H9 (cell line): Measurements from ENCODE around the gene MVP. TPM values are rescaled to one million over a fixed set of nuclear protein-coding genes. Genes with fewer than 3 reads are reported as not detected.

Experiments used
- DNase-seq: peaks from one replicate; pipeline ENCODE4 v3.0.0-alpha.2; 2017
- H2AFZ ChIP-seq: one replicate; pipeline ENCODE4 v1.6.1; 2013; ENCODE audit warnings: mild to moderate bottlenecking, low read length, control low read depth, moderate library complexity
- H2AK5ac ChIP-seq: 2 replicates; pipeline ENCODE4 v1.6.1; 2013; ENCODE audit warnings: low read length, control low read depth, mixed read lengths; ENCODE audit not compliant: insufficient read length
- H2BK120ac ChIP-seq: one replicate; pipeline ENCODE4 v1.6.1; 2013; ENCODE audit warnings: low read depth, mild to moderate bottlenecking, low read length, control low read depth, inconsistent platforms; ENCODE audit not compliant: poor library complexity, severe bottlenecking
- H2BK12ac ChIP-seq: 2 replicates; pipeline ENCODE4 v1.6.1; 2013; ENCODE audit warnings: low read length, control low read depth, mixed read lengths, low read depth; ENCODE audit not compliant: insufficient read length
- H2BK15ac ChIP-seq: 2 replicates; pipeline ENCODE4 v1.6.1; 2013; ENCODE audit warnings: low read depth, low read length, control low read depth
- H2BK20ac ChIP-seq: one replicate; pipeline ENCODE4 v1.6.1; 2013; ENCODE audit warnings: low read depth, mild to moderate bottlenecking, low read length, control low read depth, inconsistent platforms; ENCODE audit not compliant: poor library complexity, severe bottlenecking
- H2BK5ac ChIP-seq: 2 replicates; pipeline ENCODE4 v1.6.1; 2013; ENCODE audit warnings: low read length, control low read depth, mixed read lengths; ENCODE audit not compliant: insufficient read length
- H3K14ac ChIP-seq: 2 replicates; pipeline ENCODE4 v1.6.1; 2013; ENCODE audit warnings: low read length, control low read depth; ENCODE audit not compliant: insufficient read depth
- H3K18ac ChIP-seq: 2 replicates; pipeline ENCODE4 v1.6.1; 2013; ENCODE audit warnings: low read depth, mild to moderate bottlenecking, mixed read lengths, low read length, control low read depth; ENCODE audit not compliant: insufficient read length
- H3K23ac ChIP-seq: 2 replicates; pipeline ENCODE4 v1.6.1; 2013; ENCODE audit warnings: low read length, control low read depth, mixed read lengths, low read depth; ENCODE audit not compliant: insufficient read length
- H3K23me2 ChIP-seq: 2 replicates; pipeline ENCODE4 v1.6.1; 2013; ENCODE audit warnings: low read depth, mild to moderate bottlenecking, mixed read lengths, low read length, control low read depth; ENCODE audit not compliant: insufficient read length, poor library complexity, severe bottlenecking
- H3K27ac ChIP-seq: 2 replicates; pipeline ENCODE4 v1.5.1; 2013; ENCODE audit warnings: low read length, control low read depth, mixed read lengths, low read depth; ENCODE audit not compliant: insufficient read length
- H3K27me3 ChIP-seq: 2 replicates; pipeline ENCODE4 v1.6.1; 2013; ENCODE audit warnings: low read length, control low read depth, inconsistent platforms; ENCODE audit not compliant: insufficient read depth
- H3K4ac ChIP-seq: 2 replicates; pipeline ENCODE4 v1.6.1; 2013; ENCODE audit warnings: low read depth, mild to moderate bottlenecking, control low read depth, inconsistent platforms, low read length, moderate library complexity
- H3K4me1 ChIP-seq: 2 replicates; pipeline ENCODE4 v1.6.1; 2013; ENCODE audit warnings: low read length, control low read depth, inconsistent platforms; ENCODE audit not compliant: insufficient read depth
- H3K4me2 ChIP-seq: 2 replicates; pipeline ENCODE4 v1.6.1; 2013; ENCODE audit warnings: low read length, control low read depth, mixed read lengths; ENCODE audit not compliant: insufficient read length, insufficient read depth
- H3K56ac ChIP-seq: 2 replicates; pipeline ENCODE4 v1.6.1; 2013; ENCODE audit warnings: low read depth, mild to moderate bottlenecking, mixed read lengths, low read length, control low read depth; ENCODE audit not compliant: insufficient read length
- H3K79me1 ChIP-seq: 2 replicates; pipeline ENCODE4 v1.6.1; 2013; ENCODE audit warnings: low read depth, mild to moderate bottlenecking, moderate library complexity, low read length, control low read depth, inconsistent platforms; ENCODE audit not compliant: insufficient read depth, poor library complexity, severe bottlenecking
- H3K79me2 ChIP-seq: 2 replicates; pipeline ENCODE4 v1.6.1; 2013; ENCODE audit warnings: low read length, control low read depth, inconsistent platforms; ENCODE audit not compliant: insufficient read depth
- H3K9ac ChIP-seq: 2 replicates; pipeline ENCODE4 v1.6.1; 2013; ENCODE audit warnings: low read length, control low read depth, mixed read lengths; ENCODE audit not compliant: insufficient read length; ENCODE audit errors: extremely low read depth
- H3K9me3 ChIP-seq: one replicate; pipeline ENCODE4 v1.6.1; 2013; ENCODE audit warnings: low read depth, low read length, inconsistent platforms; ENCODE audit not compliant: control insufficient read depth
- H3T11ph ChIP-seq: one replicate; pipeline ENCODE4 v1.6.1; 2013; ENCODE audit warnings: mild to moderate bottlenecking, low read length, control low read depth, inconsistent platforms
- H4K20me1 ChIP-seq: one replicate; pipeline ENCODE4 v1.6.1; 2013; ENCODE audit not compliant: control insufficient read depth, insufficient read length, insufficient read depth
- H4K5ac ChIP-seq: 2 replicates; pipeline ENCODE4 v1.6.1; 2013; ENCODE audit warnings: low read depth, mild to moderate bottlenecking, mixed read lengths, low read length, control low read depth; ENCODE audit not compliant: insufficient read length
- H4K8ac ChIP-seq: replicated peaks from 2 replicates; pipeline ENCODE4 v1.6.1; 2013; ENCODE audit warnings: low read length, control low read depth, mixed read lengths, low read depth; ENCODE audit not compliant: insufficient read length
- H4K91ac ChIP-seq: 2 replicates; pipeline ENCODE4 v1.6.1; 2013; ENCODE audit warnings: low read depth, mild to moderate bottlenecking, moderate library complexity, mixed read lengths, low read length, control low read depth; ENCODE audit not compliant: insufficient read length
- H3K27ac Mint-ChIP-seq, 3 experiments: 2 replicates in 2 of 3; 3 replicates in 1 of 3; pipeline ENCODE4 v1.8.0; 2020 to 2021; ENCODE audit warnings: mixed read lengths in 3 of 3, mild to moderate bottlenecking in 1 of 3, moderate library complexity in 1 of 3
- H3K27me3 Mint-ChIP-seq: 2 replicates; pipeline ENCODE4 v1.8.0; 2021; ENCODE audit warnings: low read depth, mild to moderate bottlenecking, moderate library complexity, mixed read lengths
- H3K36me3 Mint-ChIP-seq, 3 experiments: 2 replicates in 2 of 3; 3 replicates in 1 of 3; pipeline ENCODE4 v1.8.0; 2020 to 2021; ENCODE audit warnings: low read depth in 3 of 3, mixed read lengths in 3 of 3; ENCODE audit not compliant: insufficient read depth in 1 of 3
- H3K4me1 Mint-ChIP-seq, 2 experiments: 2 replicates each; pipeline ENCODE4 v1.8.0; 2020; ENCODE audit warnings: mixed read lengths in 2 of 2
- H3K4me3 Mint-ChIP-seq, 2 experiments: 2 replicates in 1 of 2; 3 replicates in 1 of 2; pipeline ENCODE4 v1.8.0; 2020 to 2021; ENCODE audit warnings: mild to moderate bottlenecking in 2 of 2, mixed read lengths in 2 of 2, moderate library complexity in 1 of 2
- H3K9me3 Mint-ChIP-seq, 2 experiments: 2 replicates in 1 of 2; 3 replicates in 1 of 2; pipeline ENCODE4 v1.8.0; 2020; ENCODE audit warnings: mild to moderate bottlenecking in 2 of 2, mixed read lengths in 2 of 2, moderate library complexity in 1 of 2
- WGBS: extraction: QIAGEN DNeasy Blood & Tissue Kit; methylation state at CpG from one replicate; pipeline ENCODE4 v1.1.7; 2013; ENCODE audit warnings: missing lambda C conversion rate, low lambda C conversion rate, mixed read lengths; ENCODE audit not compliant: insufficient read length; ENCODE audit errors: extremely low coverage; 5-methylcytosine and 5-hydroxymethylcytosine counted together
- total RNA-seq: library from RNA; stranded (reverse); gene quantifications from 2 replicates; pipeline ENCODE4 v1.2.1, GENCODE V29; 2021
- TF ChIP-seq, protein P1 (sequence below): fragments of 200-600 bp; sonication (generic); conservative IDR thresholded peaks from 3 replicates; pipeline ENCODE4 v1.8.0; 2021; ENCODE audit warnings: antibody characterized with exemption, mild to moderate bottlenecking

MVP gene
- total RNA-seq, 1 experiment from 2014 or later: 3.1 TPM

DNA sequence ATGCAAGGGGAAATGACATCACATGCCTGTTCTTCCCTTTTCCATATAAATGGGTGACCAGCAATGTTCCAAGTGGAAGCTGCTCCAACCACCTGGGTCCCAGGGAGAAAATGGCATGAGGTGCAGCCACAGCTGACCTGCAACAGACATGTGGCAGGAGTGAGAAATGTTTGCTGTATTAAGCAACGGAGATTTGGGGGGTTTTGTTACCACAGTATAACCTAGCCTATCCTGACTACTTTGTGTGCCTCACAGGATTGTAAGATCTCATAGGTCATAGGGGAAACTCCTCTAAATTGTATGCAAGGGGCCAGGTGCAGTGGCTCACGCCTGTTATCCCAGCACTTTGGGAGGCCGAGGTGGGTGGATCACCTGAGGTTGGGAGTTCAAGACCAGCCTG lies 30.7 kb downstream of the MVP start:
- Histone ChIP-seq H2AK5ac (no peak overlapping the region), H2BK120ac (no peak overlapping the region), H3K9me3 (no peaks in the 10 kb centered on the region), H3K4me2 (no peak overlapping the region), H3K9ac (no peak overlapping the region), H3T11ph (no peak overlapping the region), H3K18ac (no peak overlapping the region), H2BK15ac (no peak overlapping the region), H3K4me1 (no peaks in the 10 kb centered on the region), H3K27me3 (no peaks in the 10 kb centered on the region), H3K27ac (no peak overlapping the region), H2BK5ac (no peak overlapping the region), H3K79me2 (no peaks in the 10 kb centered on the region), H2BK12ac (no peak overlapping the region), H3K23ac (no peak overlapping the region), H3K23me2 (no peaks in the 10 kb centered on the region), H4K8ac (no peak overlapping the region), H3K79me1 (no peaks in the 10 kb centered on the region), H3K14ac (no peak overlapping the region), H4K5ac (no peak overlapping the region), H2AFZ (no peak overlapping the region), H4K91ac (no peak overlapping the region), H3K56ac (no peak overlapping the region), H3K4ac (no peak overlapping the region), H2BK20ac (no peak overlapping the region), H4K20me1 (no peaks in the 10 kb centered on the region)
- Mint-ChIP-seq H3K36me3 (peaks cover 0 to 5% (median 0%) of the 10 kb centered on the region in 3 experiments; a peak in 3 of 7 replicates), H3K4me1 (peaks cover 7 to 10% of the 10 kb centered on the region in 2 experiments), H3K27ac (no peak overlapping the region), H3K4me3 (no peak overlapping the region), H3K27me3 (no peaks in the 10 kb centered on the region), H3K9me3 (no peaks in the 10 kb centered on the region)
- no CpG with 5 or more reads among the region's 3 CpGs for WGBS
- TF ChIP-seq, protein P1, sequence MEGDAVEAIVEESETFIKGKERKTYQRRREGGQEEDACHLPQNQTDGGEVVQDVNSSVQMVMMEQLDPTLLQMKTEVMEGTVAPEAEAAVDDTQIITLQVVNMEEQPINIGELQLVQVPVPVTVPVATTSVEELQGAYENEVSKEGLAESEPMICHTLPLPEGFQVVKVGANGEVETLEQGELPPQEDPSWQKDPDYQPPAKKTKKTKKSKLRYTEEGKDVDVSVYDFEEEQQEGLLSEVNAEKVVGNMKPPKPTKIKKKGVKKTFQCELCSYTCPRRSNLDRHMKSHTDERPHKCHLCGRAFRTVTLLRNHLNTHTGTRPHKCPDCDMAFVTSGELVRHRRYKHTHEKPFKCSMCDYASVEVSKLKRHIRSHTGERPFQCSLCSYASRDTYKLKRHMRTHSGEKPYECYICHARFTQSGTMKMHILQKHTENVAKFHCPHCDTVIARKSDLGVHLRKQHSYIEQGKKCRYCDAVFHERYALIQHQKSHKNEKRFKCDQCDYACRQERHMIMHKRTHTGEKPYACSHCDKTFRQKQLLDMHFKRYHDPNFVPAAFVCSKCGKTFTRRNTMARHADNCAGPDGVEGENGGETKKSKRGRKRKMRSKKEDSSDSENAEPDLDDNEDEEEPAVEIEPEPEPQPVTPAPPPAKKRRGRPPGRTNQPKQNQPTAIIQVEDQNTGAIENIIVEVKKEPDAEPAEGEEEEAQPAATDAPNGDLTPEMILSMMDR: no peak
- no peak for DNase-seq
